Measurements from ENCODE around the gene SCNN1B.
"Not testable (repeated sequence)": the region's sequence is repeated elsewhere in the genome, so short reads cannot be mapped to it uniquely, and the experiment has no call there.

Gene SCNN1B

GRCh38 chr16:23302045-23302956 is at the start of gene SCNN1B:
Gene SCNN1B, plus strand, starts transcription at chr16:23302302. Its CDS starts 46,298 bp downstream, at chr16:23348600.
- peak in 1 of 2 experiments; percentile 24 for DNase-seq

- no peak for DNase-seq
Observed at GRCh38 chr16:23252310-23252709, 49.8 kb upstream of the SCNN1B start.

- DNase-seq, result not testable (repeated sequence)
Observed at GRCh38 chr16:23253650-23254049, 48.5 kb upstream of the SCNN1B start.

- DNase-seq, result no peak
Observed at GRCh38 chr16:23254338-23254737, 47.8 kb upstream of the SCNN1B start.

GRCh38 chr16:23255000-23255399 is 47.1 kb upstream of the SCNN1B start:
- no peak for DNase-seq

GRCh38 chr16:23256440-23256839 is 45.7 kb upstream of the SCNN1B start:
- DNase-seq, result no peak

GRCh38 chr16:23257682-23258081 is 44.4 kb upstream of the SCNN1B start:
- no peak for DNase-seq

GRCh38 chr16:23258919-23259237 is 43.2 kb upstream of the SCNN1B start:
- no peak for DNase-seq

GRCh38 chr16:23267647-23268046 is 34.5 kb upstream of the SCNN1B start:
- no peak for DNase-seq

GRCh38 chr16:23268561-23268960 is 33.5 kb upstream of the SCNN1B start:
- DNase-seq, result no peak

GRCh38 chr16:23269248-23269953 is 32.7 kb upstream of the SCNN1B start:
- no peak for DNase-seq

- DNase-seq, result no peak
Observed at GRCh38 chr16:23270654-23271053, 31.4 kb upstream of the SCNN1B start.

GRCh38 chr16:23274968-23275367 is 27.1 kb upstream of the SCNN1B start:
- peak; percentile 25 to 33 for DNase-seq

- DNase-seq, result no peak
Observed at GRCh38 chr16:23276821-23277220, 25.3 kb upstream of the SCNN1B start.

GRCh38 chr16:23278031-23278430 is 24.1 kb upstream of the SCNN1B start:
- no peak for DNase-seq

- DNase-seq, result peak; percentile 94 to 96
Observed at GRCh38 chr16:23279721-23280153, 22.4 kb upstream of the SCNN1B start.

GRCh38 chr16:23280483-23280967 is 21.6 kb upstream of the SCNN1B start:
- peak; percentile 29 to 49 for DNase-seq

GRCh38 chr16:23282568-23282967 is 19.5 kb upstream of the SCNN1B start:
- DNase-seq, result peak in 1 of 2 experiments; percentile 30

GRCh38 chr16:23283571-23283970 is 18.5 kb upstream of the SCNN1B start:
- DNase-seq, result no peak

- no peak for DNase-seq
Observed at GRCh38 chr16:23284584-23284983, 17.5 kb upstream of the SCNN1B start.

- no peak for DNase-seq
Observed at GRCh38 chr16:23286131-23286532, 16.0 kb upstream of the SCNN1B start.

- DNase-seq, result no peak
Observed at GRCh38 chr16:23288209-23288608, 13.9 kb upstream of the SCNN1B start.

GRCh38 chr16:23288726-23289512 is 13.2 kb upstream of the SCNN1B start:
- no peak for DNase-seq
